Cardiac fibroblast (primary cell): ENCODE results near the gene CISD1.

Source experiments
- DNase-seq, 2 donors: peaks; one replicate each; pipeline versions ENCODE4 v3.0.0 to v3.0.0-alpha.2; 2010; ENCODE audit warnings: low read depth in 2 of 2
- H3K4me3 ChIP-seq, 2 donors: replicated peaks in 1 of 2; 1 replicate in 1 of 2; 2 replicates in 1 of 2; pipeline ENCODE4 v1.5.1; 2011; ENCODE audit warnings: low read depth in 2 of 2, low read length in 2 of 2, mild to moderate bottlenecking in 2 of 2, moderate library complexity in 1 of 2
- CTCF ChIP-seq: IDR thresholded peaks from one replicate; pipeline ENCODE4 v1.5.1; 2011; ENCODE audit warnings: low read depth, mild to moderate bottlenecking, low read length, inconsistent platforms

The CISD1 gene

GRCh38 chr10:58307676-58308075 is 38.7 kb downstream of the CISD1 start:
- no peak for TF ChIP-seq CTCF
- no peak for DNase-seq
- no peak overlapping the region for H3K4me3 ChIP-seq

DNA sequence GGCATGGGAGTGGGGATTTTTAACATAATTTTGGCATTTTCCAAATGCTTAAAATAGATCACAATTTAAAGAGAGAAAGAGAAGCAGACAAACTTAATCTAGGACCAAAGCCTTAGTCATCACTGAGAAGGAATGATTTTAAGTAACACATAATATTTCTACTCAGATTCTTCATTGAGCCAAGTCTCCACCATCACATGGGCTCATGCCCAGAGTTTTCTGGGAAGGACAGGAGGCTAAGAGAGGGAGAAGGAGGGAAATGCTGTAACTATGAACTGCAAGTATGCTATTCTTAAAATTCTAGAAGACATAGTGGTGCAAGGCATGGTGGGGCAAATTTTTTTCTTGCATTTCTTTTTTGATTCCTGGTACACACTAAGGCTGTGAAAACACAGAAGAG is 42.1 kb downstream of the CISD1 start:
- no peak overlapping the region for H3K4me3 ChIP-seq
- TF ChIP-seq CTCF, result no peak
- peak in 1 of 2 donors; percentile 31 for DNase-seq

- no peak for DNase-seq
- no peak for TF ChIP-seq CTCF
- no peak overlapping the region for H3K4me3 ChIP-seq
Observed at GRCh38 chr10:58316874-58317273, 47.9 kb downstream of the CISD1 start.

- no peak overlapping the region for H3K4me3 ChIP-seq
- no peak for TF ChIP-seq CTCF
- DNase-seq, result peak in 1 of 2 donors; percentile 51
Observed at GRCh38 chr10:58318346-58318745, 49.4 kb downstream of the CISD1 start.

DNA sequence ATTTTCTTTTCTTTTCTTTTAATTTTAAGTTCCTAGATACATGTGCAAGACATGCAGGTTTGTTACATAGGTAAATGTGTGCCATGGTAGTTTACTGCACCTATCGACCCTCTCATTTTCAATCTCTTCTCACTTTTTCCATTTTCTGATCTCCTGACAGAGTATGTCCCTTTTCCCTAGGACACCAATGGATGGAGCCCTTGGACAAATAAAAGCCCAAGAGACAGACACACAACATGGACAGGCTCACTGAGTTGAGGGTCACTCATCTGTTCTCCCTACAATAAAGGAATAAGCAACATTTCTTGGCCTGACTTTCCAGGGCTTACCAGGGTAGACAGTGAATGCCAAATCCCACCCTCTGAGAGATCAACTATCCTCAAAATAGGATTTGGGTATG is 50.6 kb downstream of the CISD1 start:
- no peak for TF ChIP-seq CTCF
- DNase-seq, result no peak

GRCh38 chr10:58320351-58321049 is 51.5 kb downstream of the CISD1 start:
- no peak overlapping the region for H3K4me3 ChIP-seq
- no peak for TF ChIP-seq CTCF
- DNase-seq, result no peak

More for the DNA sequence above, 50.6 kb downstream of the CISD1 start:
- H3K4me3 ChIP-seq, result no peak overlapping the region
